NK-92 (cell line): Measurements from ENCODE around the gene YIF1A.
A peak's percentile ranks its signal among the peaks of the same experiment; 100 is the strongest.
"Not testable (repeated sequence)": the region's sequence is repeated elsewhere in the genome, so short reads cannot be mapped to it uniquely, and the experiment has no call there.

Experiments used
- DNase-seq: peaks from one replicate; lab custom pipeline; 2025; ENCODE audit not compliant: unreplicated experiment; lab: John Stamatoyannopoulos, UW

Gene YIF1A

DNA sequence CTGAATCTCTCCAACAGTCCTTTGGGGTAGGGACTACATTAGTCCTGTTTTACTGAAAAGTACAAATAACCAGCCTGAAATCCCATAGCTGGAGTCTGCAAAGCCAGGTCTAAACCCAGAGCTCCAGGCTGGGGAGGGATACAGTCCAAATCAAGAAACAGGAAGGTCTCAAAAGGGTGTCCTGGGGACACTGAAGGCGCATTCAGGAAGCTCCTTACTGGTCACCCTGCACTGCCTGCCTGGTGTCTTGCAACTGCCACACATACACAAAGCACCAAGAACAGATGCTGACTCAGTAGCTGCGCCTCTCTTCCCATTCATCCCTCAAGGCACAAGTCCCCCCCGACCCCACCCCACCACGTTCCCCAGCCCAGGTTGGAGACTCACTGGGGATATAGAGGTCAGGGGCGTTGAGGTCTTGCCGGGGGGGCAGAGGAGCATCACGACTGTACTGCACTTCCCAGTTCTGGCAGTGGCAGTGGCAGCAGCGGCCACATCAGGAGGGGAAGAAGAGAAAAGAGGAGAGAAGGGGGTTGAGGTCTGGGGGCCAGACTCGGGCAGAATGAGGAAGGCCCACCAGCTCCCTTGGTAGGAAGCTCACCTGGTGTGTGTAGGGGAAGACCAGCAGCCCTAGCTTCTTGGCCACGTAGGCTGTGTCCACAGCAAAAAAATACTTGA, 1.6 kb downstream of the YIF1A start:
- DNase-seq, result no peak

GRCh38 chr11:66286699-66287098, 2.2 kb downstream of the YIF1A start:
- DNase-seq, result no peak

DNA sequence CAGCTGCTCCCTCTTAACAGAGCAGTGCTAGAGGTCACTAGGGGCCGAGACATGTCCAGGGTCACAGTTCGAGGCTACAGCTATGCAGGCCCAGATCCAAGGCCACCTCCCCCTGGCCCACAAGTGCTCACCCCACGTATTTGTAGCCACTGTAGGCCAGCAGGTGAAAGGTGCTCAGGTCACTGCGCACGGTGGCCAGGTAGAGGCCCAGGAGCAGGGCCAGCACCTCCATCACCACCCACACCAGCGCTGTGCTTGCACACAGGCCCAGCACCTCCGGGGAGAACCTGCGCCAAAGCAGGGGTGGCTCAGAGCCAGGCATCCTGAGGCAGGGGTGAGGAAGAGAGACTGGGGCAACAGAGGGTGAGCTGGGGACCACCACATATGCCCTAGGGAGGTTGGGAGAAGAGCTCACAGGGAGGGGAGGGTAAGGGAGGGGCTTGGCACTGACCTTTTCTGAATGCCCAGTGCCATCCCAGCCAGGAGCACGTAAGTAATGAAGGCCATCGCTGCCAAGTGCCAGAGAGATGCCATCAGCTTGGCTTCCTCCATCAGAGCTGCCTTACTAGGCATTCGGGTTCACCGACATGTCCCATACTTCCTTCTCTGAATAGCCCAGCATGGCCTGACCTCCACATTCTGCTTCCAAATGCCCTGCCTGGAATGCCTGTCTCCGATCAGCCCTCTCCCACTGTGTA, 3.5 kb downstream of the YIF1A start:
- DNase-seq, result no peak

DNA sequence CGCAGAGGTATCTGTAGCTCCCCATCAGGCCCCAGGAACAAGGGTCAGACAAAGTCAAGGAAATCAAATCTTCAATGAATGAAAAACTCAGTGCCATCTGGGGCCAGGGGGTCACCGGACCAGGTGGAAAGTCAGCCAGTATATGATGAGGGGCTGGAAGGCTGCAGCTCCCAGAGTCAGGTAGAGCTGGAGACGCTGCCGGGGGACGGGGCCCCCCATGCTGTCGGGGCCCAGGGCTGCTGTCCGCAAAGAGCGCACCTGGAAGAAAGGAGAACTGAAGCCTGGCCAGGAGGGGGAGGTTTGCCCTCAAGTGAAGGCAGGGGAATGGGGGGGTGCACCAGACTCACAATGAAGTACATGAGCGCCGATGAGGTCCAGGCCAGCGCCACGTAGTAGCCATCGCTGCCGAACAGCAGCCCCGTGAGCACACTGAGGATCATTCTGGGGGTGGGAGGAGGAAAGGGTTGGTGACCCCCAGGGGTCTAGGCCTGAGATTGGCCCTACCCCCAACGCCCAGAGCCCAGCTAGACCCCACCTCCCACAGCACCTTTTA, 4.3 kb downstream of the YIF1A start:
- no peak for DNase-seq

DNA sequence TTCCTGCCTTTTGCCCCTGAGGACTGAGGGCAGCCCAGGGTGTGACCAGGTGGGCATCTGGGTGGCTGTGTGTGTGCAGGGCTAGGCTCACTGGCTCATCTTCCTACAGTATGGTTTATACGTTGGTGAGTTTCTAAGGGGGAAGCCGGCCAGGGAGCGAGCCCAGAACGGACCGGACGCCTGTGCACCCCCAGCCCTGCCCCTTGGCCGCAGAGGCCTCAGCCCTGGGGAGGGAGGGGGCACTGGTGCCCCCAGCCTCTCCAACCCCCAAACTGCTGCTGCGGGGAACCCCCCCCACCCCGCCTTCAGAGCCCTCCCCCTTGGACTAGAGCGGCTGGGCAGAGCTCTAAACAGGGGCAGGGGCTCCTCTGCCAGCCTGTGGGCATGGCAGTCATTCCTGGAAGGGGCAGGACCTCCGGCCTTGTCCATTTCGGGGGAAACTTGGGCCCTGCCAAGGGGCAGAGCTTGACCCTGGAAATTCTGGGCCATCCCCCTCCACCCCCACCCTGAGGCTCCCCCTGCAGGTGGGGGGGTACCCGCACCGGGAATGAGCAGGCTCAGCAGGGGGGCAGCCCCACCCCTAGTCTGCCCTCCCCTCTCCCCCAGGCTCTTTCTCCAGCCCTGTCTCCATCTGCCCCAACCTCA, 5.4 kb downstream of the YIF1A start:
- DNase-seq, result no peak

GRCh38 chr11:66282468-66283455, 6.2 kb downstream of the YIF1A start:
- DNase-seq, result peak; percentile 94

- no peak for DNase-seq
Observed at GRCh38 chr11:66281776-66282467, 7.0 kb downstream of the YIF1A start.

GRCh38 chr11:66281001-66281400, 7.9 kb downstream of the YIF1A start:
- DNase-seq, result no peak

DNA sequence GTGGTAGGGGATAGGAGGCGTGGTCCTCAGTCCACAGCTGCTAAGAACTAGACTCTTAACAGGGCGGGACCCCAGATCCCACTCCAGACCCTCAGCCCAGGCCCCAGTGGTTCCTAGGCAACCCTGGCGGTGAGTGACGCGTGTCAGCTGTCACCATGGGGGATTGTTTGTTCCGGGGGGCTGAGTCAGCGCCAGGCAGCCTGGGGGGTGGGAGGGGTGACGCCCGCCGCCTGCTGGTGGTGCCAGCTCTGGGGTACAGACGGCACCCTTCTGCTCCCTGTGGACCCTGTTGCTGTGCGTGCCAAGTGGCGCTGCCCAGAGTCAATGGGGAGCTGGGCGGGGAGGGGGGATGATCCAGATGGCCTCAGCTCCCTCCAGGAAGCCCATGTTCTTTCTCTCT, 8.5 kb downstream of the YIF1A start:
- no peak for DNase-seq

GRCh38 chr11:66279092-66279734, 9.7 kb downstream of the YIF1A start:
- no peak for DNase-seq

DNA sequence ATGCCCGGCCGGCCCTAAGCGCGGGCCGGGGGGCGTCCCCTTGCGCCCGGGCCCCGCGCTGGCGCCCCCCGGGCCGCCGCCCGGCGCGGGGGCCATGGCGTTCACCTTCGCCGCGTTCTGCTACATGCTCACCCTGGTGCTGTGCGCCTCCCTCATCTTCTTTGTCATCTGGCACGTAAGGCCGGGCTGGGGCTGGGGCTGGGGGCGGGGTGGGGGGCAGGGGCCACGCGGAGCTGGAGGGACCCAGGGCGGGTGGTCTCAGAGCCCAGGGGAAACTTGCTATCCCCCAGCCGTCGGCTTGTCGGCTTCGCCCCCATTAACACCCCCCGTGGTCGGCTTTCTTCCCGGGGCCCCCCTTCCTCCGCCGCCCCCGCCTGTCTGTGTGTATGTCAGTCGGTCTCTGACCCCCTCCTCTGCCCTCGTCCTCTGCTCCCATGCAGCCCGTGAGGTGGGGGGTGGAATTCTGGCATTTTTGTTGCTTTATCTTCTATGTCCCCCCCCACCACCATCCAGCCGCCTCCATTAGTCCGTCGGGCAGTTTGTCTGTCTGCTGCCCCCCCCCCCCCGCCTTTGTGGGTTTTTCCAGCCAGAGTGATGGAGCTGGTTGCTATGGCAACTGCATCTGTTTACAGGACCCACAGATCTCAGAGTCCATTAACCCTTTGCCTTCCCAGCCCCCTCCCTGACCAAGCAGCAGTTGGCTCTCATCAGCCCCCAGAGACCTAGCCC, 10.4 kb downstream of the YIF1A start:
- DNase-seq, result no peak

- DNase-seq, result no peak
Observed at GRCh38 chr11:66277471-66278362, 11.2 kb downstream of the YIF1A start, which contains the start of gene CNIH2. Gene CNIH2 (plus strand): TSS chr11:66278175. CDS start chr11:66278457, 282 bp downstream.

DNA sequence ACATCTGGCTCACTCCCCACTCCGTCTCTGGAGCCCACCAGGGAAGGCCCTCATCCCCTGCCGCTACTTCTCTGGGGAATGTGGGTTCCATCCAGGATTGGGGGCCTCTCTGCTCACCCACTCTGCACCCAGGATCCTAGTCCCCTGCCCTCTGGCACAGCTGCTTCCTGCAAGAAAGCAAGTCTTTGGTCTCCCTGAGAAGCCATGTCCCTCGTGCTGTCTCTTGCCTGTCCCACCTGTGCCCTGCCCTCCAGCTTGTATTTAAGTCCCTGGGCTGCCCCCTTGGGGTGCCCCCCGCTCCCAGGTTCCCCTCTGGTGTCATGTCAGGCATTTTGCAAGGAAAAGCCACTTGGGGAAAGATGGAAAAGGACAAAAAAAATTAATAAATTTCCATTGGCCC, 11.9 kb downstream of the YIF1A start:
- not testable (repeated sequence) for DNase-seq

GRCh38 chr11:66276619-66277018, 12.3 kb downstream of the YIF1A start:
- DNase-seq, result not testable (repeated sequence)

- no peak for DNase-seq
Observed at GRCh38 chr11:66275984-66276612, 12.8 kb downstream of the YIF1A start.

- no peak for DNase-seq
Observed at GRCh38 chr11:66275396-66275795, 13.5 kb downstream of the YIF1A start.

- DNase-seq, result no peak
Observed at GRCh38 chr11:66274219-66274618, 14.7 kb downstream of the YIF1A start.
